Measurements from ENCODE around the gene RILPL2. TPM values are rescaled to one million over a fixed set of nuclear protein-coding genes. Genes with fewer than 3 reads are reported as not detected.
"Not testable (repeated sequence)": the region's sequence is repeated elsewhere in the genome, so short reads cannot be mapped to it uniquely, and the experiment has no call there.

The RILPL2 gene
- total RNA-seq, 1 experiment from 2014 or later: 3.2 TPM

DNA sequence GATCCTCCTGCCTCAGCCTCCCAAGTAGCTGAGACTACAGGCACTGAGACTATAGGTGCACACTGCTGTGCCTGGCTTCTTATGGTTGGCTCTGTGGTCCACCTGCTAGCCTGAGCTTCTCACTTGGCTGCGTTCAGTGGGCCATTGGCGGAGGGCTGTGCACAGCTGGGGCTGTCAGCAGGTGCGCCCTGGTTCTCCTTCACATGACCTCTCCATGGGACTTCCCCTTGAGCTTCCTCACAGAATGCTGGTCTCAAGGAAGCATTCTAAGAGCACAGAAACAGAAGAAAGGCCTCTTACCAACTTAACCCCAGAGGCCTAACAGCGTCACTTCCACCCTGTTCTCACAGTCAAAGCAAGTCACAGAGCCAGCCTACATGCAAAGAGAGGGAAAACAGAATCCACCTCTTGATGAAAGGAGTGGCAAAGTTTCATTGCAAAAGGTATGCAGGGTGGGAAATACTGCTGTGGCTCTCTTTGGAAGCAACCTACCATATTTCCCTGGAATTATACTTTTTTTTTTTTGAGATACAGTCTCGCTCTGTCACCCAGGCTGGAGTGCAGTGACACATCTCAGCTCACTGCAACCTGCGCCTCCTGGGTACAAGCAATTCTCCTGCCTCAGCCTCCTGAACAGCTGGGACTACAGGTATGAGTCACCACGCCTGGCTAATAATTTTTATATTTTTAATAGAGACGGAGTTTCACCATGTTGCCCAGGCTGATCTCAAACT lies 9.3 kb downstream of the RILPL2 start:
- Mint-ChIP-seq H3K27me3 (ENCODE audit: insufficient read depth, unreplicated experiment) (no peaks in the 10 kb centered on the region), H3K36me3 (ENCODE audit: insufficient read depth, unreplicated experiment) (peaks cover 11% of the 10 kb centered on the region), H3K4me1 (ENCODE audit: low read depth, unreplicated experiment) (no peaks in the 10 kb centered on the region), H3K4me3 (ENCODE audit: unreplicated experiment) (no peak overlapping the region), H3K9me3 (ENCODE audit: unreplicated experiment) (no peaks in the 10 kb centered on the region), H3K27ac (ENCODE audit: unreplicated experiment) (no peak overlapping the region)
- ChIA-PET POLR2A (no interaction called here), CTCF (no interaction called here)
- Histone ChIP-seq H3K4me3 (ENCODE audit: low read depth, low read length) (no peak overlapping the region), H3K4me1 (no peaks in the 10 kb centered on the region), H3K9me3 (peaks cover 3% of the 10 kb centered on the region; the same call in 1 of the 2 replicates), H3K36me3 (ENCODE audit: control insufficient read depth, insufficient read depth, low read length) (no peaks in the 10 kb centered on the region), H3K27me3 (replicated peaks; ENCODE audit: control insufficient read depth, insufficient read depth, low read length) (no peaks in the 10 kb centered on the region)
- TF ChIP-seq, protein P1, sequence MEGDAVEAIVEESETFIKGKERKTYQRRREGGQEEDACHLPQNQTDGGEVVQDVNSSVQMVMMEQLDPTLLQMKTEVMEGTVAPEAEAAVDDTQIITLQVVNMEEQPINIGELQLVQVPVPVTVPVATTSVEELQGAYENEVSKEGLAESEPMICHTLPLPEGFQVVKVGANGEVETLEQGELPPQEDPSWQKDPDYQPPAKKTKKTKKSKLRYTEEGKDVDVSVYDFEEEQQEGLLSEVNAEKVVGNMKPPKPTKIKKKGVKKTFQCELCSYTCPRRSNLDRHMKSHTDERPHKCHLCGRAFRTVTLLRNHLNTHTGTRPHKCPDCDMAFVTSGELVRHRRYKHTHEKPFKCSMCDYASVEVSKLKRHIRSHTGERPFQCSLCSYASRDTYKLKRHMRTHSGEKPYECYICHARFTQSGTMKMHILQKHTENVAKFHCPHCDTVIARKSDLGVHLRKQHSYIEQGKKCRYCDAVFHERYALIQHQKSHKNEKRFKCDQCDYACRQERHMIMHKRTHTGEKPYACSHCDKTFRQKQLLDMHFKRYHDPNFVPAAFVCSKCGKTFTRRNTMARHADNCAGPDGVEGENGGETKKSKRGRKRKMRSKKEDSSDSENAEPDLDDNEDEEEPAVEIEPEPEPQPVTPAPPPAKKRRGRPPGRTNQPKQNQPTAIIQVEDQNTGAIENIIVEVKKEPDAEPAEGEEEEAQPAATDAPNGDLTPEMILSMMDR (IDR thresholded peaks at IDR 0.05; ENCODE audit: insufficient read depth in 1 of 2, low read depth in 1 of 2, low read length in 1 of 2, severe bottlenecking in 1 of 2, unreplicated experiment in 1 of 2): no peak
- no peak for DNase-seq
- BruUV-seq (replicated peaks): no TSS peak
- intact Hi-C loops (cut with micrococcal nuclease; ENCODE audit: unreplicated experiment): no loop called here

- intact Hi-C loops (cut with micrococcal nuclease; ENCODE audit: unreplicated experiment): no loop called here
- ChIA-PET CTCF (no interaction called here), POLR2A (no interaction called here)
- TF ChIP-seq, protein P1 (IDR thresholded peaks at IDR 0.05; ENCODE audit: insufficient read depth in 1 of 2, low read depth in 1 of 2, low read length in 1 of 2, severe bottlenecking in 1 of 2, unreplicated experiment in 1 of 2): no peak
- H3K4me3 Mint-ChIP-seq (ENCODE audit: unreplicated experiment): no peak overlapping the region
- no peaks in the 10 kb centered on the region for H3K9me3 Mint-ChIP-seq (ENCODE audit: unreplicated experiment)
- no peaks in the 10 kb centered on the region for H3K4me1 Mint-ChIP-seq (ENCODE audit: low read depth, unreplicated experiment)
- H3K27me3 Mint-ChIP-seq (ENCODE audit: insufficient read depth, unreplicated experiment): no peaks in the 10 kb centered on the region
- H3K27ac Mint-ChIP-seq (ENCODE audit: unreplicated experiment): no peak overlapping the region
- no peaks in the 10 kb centered on the region for H3K36me3 ChIP-seq (ENCODE audit: control insufficient read depth, insufficient read depth, low read length)
- peaks cover 10% of the 10 kb centered on the region for H3K36me3 Mint-ChIP-seq (ENCODE audit: insufficient read depth, unreplicated experiment)
- peaks cover 3% of the 10 kb centered on the region; the same call in 1 of the 2 replicates for H3K9me3 ChIP-seq
- BruUV-seq (replicated peaks): no TSS peak
- no peak overlapping the region for H3K4me3 ChIP-seq (ENCODE audit: low read depth, low read length)
- H3K27me3 ChIP-seq (replicated peaks; ENCODE audit: control insufficient read depth, insufficient read depth, low read length): no peaks in the 10 kb centered on the region
- DNase-seq: no peak
- no peaks in the 10 kb centered on the region for H3K4me1 ChIP-seq
Measured at GRCh38 chr12:123421314-123421713, 15.2 kb downstream of the RILPL2 start.

- TF ChIP-seq, protein P1 (IDR thresholded peaks at IDR 0.05; ENCODE audit: insufficient read depth in 1 of 2, low read depth in 1 of 2, low read length in 1 of 2, severe bottlenecking in 1 of 2, unreplicated experiment in 1 of 2): no peak
- H3K36me3 Mint-ChIP-seq (ENCODE audit: insufficient read depth, unreplicated experiment): peaks cover 40% of the 10 kb centered on the region
- Histone ChIP-seq H3K36me3 (ENCODE audit: control insufficient read depth, insufficient read depth, low read length) (no peaks in the 10 kb centered on the region; the same call in 1 of the 2 replicates), H3K9me3 (no peaks in the 10 kb centered on the region), H3K27me3 (replicated peaks; ENCODE audit: control insufficient read depth, insufficient read depth, low read length) (no peaks in the 10 kb centered on the region), H3K4me1 (no peaks in the 10 kb centered on the region), H3K4me3 (ENCODE audit: low read depth, low read length) (no peak overlapping the region)
- no TSS peak for BruUV-seq (replicated peaks)
- no peak overlapping the region for H3K4me3 Mint-ChIP-seq (ENCODE audit: unreplicated experiment)
- no peak overlapping the region for H3K27ac Mint-ChIP-seq (ENCODE audit: unreplicated experiment)
- H3K27me3 Mint-ChIP-seq (ENCODE audit: insufficient read depth, unreplicated experiment): no peaks in the 10 kb centered on the region
- ChIA-PET CTCF (no interaction called here), POLR2A (no interaction called here)
- no peaks in the 10 kb centered on the region for H3K9me3 Mint-ChIP-seq (ENCODE audit: unreplicated experiment)
- no peaks in the 10 kb centered on the region for H3K4me1 Mint-ChIP-seq (ENCODE audit: low read depth, unreplicated experiment)
- DNase-seq: no peak
- intact Hi-C loops (cut with micrococcal nuclease; ENCODE audit: unreplicated experiment): no loop called here
Measured at GRCh38 chr12:123410041-123410412, 26.5 kb downstream of the RILPL2 start.

- H3K9me3 ChIP-seq; DNase-seq; H3K27me3 Mint-ChIP-seq (ENCODE audit: insufficient read depth, unreplicated experiment); H3K36me3 ChIP-seq (ENCODE audit: control insufficient read depth, insufficient read depth, low read length); CTCF ChIA-PET; H3K9me3 Mint-ChIP-seq (ENCODE audit: unreplicated experiment); H3K4me1 ChIP-seq; H3K27ac Mint-ChIP-seq (ENCODE audit: unreplicated experiment); BruUV-seq (replicated peaks); H3K4me3 ChIP-seq (ENCODE audit: low read depth, low read length); H3K27me3 ChIP-seq (replicated peaks; ENCODE audit: control insufficient read depth, insufficient read depth, low read length); H3K4me3 Mint-ChIP-seq (ENCODE audit: unreplicated experiment); intact Hi-C loops (cut with micrococcal nuclease; ENCODE audit: unreplicated experiment); H3K4me1 Mint-ChIP-seq (ENCODE audit: low read depth, unreplicated experiment): not testable (repeated sequence)
- POLR2A ChIA-PET: interaction anchor here (0.6 kb wide), 1 partner anchor 66 kb away, joined by 8 read pairs; no protein-coding TSS in a partner anchor
- H3K36me3 Mint-ChIP-seq (ENCODE audit: insufficient read depth, unreplicated experiment): peaks cover 42% of the 10 kb centered on the region
Measured at GRCh38 chr12:123409284-123410040, 27.0 kb downstream of the RILPL2 start.

GRCh38 chr12:123408619-123409018 lies 27.9 kb downstream of the RILPL2 start:
- H3K9me3 Mint-ChIP-seq (ENCODE audit: unreplicated experiment); H3K27me3 ChIP-seq (replicated peaks; ENCODE audit: control insufficient read depth, insufficient read depth, low read length); H3K4me1 ChIP-seq; H3K4me3 ChIP-seq (ENCODE audit: low read depth, low read length); POLR2A ChIA-PET; CTCF ChIA-PET; H3K9me3 ChIP-seq; H3K36me3 ChIP-seq (ENCODE audit: control insufficient read depth, insufficient read depth, low read length); H3K4me3 Mint-ChIP-seq (ENCODE audit: unreplicated experiment); DNase-seq; H3K27me3 Mint-ChIP-seq (ENCODE audit: insufficient read depth, unreplicated experiment); H3K4me1 Mint-ChIP-seq (ENCODE audit: low read depth, unreplicated experiment); intact Hi-C loops (cut with micrococcal nuclease; ENCODE audit: unreplicated experiment); H3K27ac Mint-ChIP-seq (ENCODE audit: unreplicated experiment): not testable (repeated sequence)
- peaks cover 51% of the 10 kb centered on the region for H3K36me3 Mint-ChIP-seq (ENCODE audit: insufficient read depth, unreplicated experiment)
- TSS peak; percentile 59 for BruUV-seq (replicated peaks)

All from Caco-2 (cell line).